Right renal pelvis (tissue), 4 donors: Measurements from ENCODE around the gene HMG20B. TPM values are rescaled to one million over a fixed set of nuclear protein-coding genes. Genes with fewer than 3 reads are reported as not detected.

Source experiments
- DNase-seq, 4 donors: peaks; one replicate each; pipeline ENCODE4 v3.0.0-alpha.2; 2013; ENCODE audit warnings: low read depth in 4 of 4, low spot score in 3 of 4, missing footprints in 1 of 4
- polyA plus RNA-seq, 4 donors: library from polyadenylated mRNA; unstranded; fragments of 120-200 nt; gene quantifications; one replicate each; pipeline ENCODE4 v1.2.1, GENCODE V29; 2013; ENCODE audit not compliant: insufficient read length in 4 of 4

HMG20B gene
- polyA plus RNA-seq, 4 donors = 72.9 to 95.8 (median 74.2) TPM

- DNase-seq = no peak
Measured at GRCh38 chr19:3605361-3605760, 32.6 kb downstream of the HMG20B start.

GRCh38 chr19:3605770-3606169, 33.0 kb downstream of the HMG20B start:
- DNase-seq = no peak

GRCh38 chr19:3606174-3606689, 33.5 kb downstream of the HMG20B start:
- DNase-seq = no peak

- DNase-seq = no peak
Measured at GRCh38 chr19:3606690-3607289, 34.0 kb downstream of the HMG20B start, which contains the start of gene TBXA2R. TBXA2R (minus strand) TSS chr19:3606875; CDS start chr19:3600634, 6,241 bp downstream.

- DNase-seq = no peak
Measured at GRCh38 chr19:3607303-3608078, 34.7 kb downstream of the HMG20B start.

GRCh38 chr19:3608079-3608641, 35.4 kb downstream of the HMG20B start:
- DNase-seq = no peak

- DNase-seq = no peak
Measured at GRCh38 chr19:3608750-3609322, 36.1 kb downstream of the HMG20B start.

- DNase-seq = no peak
Measured at GRCh38 chr19:3609779-3610719, 37.3 kb downstream of the HMG20B start.

- no peak for DNase-seq
Measured at GRCh38 chr19:3610745-3611717, 38.3 kb downstream of the HMG20B start.

GRCh38 chr19:3611841-3612240, 39.1 kb downstream of the HMG20B start:
- no peak for DNase-seq

GRCh38 chr19:3612330-3612729, 39.6 kb downstream of the HMG20B start:
- DNase-seq = no peak

- no peak for DNase-seq
Measured at GRCh38 chr19:3612901-3613741, 40.4 kb downstream of the HMG20B start.

GRCh38 chr19:3613818-3614661, 41.3 kb downstream of the HMG20B start:
- DNase-seq = no peak

- DNase-seq = no peak
Measured at GRCh38 chr19:3614858-3615505, 42.2 kb downstream of the HMG20B start.

GRCh38 chr19:3615524-3616135, 42.9 kb downstream of the HMG20B start:
- no peak for DNase-seq

GRCh38 chr19:3617463-3617862, 44.7 kb downstream of the HMG20B start:
- no peak for DNase-seq
